DOHH2 (cell line): ENCODE measurements around the gene ATP6V1G1.

Experiments used
- EZH2phosphoT487 ChIP-seq: fragments of 200-600 bp; sonication (generic); IDR thresholded peaks from 2 replicates; pipeline ENCODE4 v1.6.1; 2017; ENCODE audit warnings: borderline replicate concordance, mild to moderate bottlenecking, antibody characterized with exemption, low read length, moderate library complexity, mixed read lengths
- TF ChIP-seq, protein P1 (sequence below): fragments of 200-600 bp; sonication (generic); IDR thresholded peaks from one replicate; pipeline ENCODE4 v1.5.1; 2014; ENCODE audit warnings: antibody characterized with exemption, mild to moderate bottlenecking, low read depth, low read length; ENCODE audit not compliant: poor library complexity, severe bottlenecking

DNA sequence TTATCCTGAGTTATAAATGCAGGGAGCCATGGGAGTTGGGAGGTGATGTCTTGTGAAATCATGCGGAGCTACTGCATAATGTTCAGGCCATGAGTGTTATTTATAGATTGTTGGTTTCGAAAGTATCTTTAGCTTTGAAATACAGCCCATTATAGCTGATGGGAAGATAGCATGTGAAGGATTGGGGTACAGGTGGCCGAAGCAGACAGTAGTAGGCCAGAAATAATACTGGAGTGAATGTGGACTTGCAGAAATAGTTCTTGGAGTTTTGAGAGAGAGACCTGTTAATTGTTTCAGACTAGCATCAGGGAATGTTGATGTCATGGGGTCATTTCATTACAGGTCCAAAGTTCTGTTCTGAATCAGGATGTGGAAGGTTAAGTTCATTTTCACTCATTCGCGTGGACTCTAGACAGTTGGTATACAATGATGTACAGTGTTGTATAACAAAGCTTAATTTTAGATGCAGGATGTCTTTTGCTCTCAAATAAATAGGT lies 3.8 kb downstream of the ATP6V1G1 start:
- TF ChIP-seq, protein P1, sequence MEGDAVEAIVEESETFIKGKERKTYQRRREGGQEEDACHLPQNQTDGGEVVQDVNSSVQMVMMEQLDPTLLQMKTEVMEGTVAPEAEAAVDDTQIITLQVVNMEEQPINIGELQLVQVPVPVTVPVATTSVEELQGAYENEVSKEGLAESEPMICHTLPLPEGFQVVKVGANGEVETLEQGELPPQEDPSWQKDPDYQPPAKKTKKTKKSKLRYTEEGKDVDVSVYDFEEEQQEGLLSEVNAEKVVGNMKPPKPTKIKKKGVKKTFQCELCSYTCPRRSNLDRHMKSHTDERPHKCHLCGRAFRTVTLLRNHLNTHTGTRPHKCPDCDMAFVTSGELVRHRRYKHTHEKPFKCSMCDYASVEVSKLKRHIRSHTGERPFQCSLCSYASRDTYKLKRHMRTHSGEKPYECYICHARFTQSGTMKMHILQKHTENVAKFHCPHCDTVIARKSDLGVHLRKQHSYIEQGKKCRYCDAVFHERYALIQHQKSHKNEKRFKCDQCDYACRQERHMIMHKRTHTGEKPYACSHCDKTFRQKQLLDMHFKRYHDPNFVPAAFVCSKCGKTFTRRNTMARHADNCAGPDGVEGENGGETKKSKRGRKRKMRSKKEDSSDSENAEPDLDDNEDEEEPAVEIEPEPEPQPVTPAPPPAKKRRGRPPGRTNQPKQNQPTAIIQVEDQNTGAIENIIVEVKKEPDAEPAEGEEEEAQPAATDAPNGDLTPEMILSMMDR, result no peak
- TF ChIP-seq EZH2phosphoT487, result no peak
